Spleen (tissue), 11 donors: ENCODE data around the gene DDTL. TPM values are rescaled to one million over a fixed set of nuclear protein-coding genes. Genes with fewer than 3 reads are reported as not detected.
"Not testable (repeated sequence)": the region's sequence is repeated elsewhere in the genome, so short reads cannot be mapped to it uniquely, and the experiment has no call there.

Experiments
- DNase-seq: peaks from one replicate; pipeline ENCODE4 v3.0.0-alpha.2; 2020
- H3K27ac ChIP-seq, 8 donors: fragments of 200-600 bp; sonication (generic) in 7 of 8; 1 replicate in 4 of 8; 2 replicates in 4 of 8; pipeline versions ENCODE4 v1.5.0 to v1.8.0; 2016 to 2021; ENCODE audit warnings: inconsistent platforms in 4 of 8, mild to moderate bottlenecking in 4 of 8, moderate library complexity in 1 of 8
- H3K27me3 ChIP-seq, 7 donors: fragments of 200-600 bp; sonication (generic) in 6 of 7; replicated peaks in 1 of 7; 1 replicate in 4 of 7; 2 replicates in 3 of 7; pipeline versions ENCODE4 v1.5.0 to v1.8.0; 2016 to 2021; ENCODE audit warnings: inconsistent platforms in 3 of 7, mild to moderate bottlenecking in 1 of 7
- H3K36me3 ChIP-seq, 6 donors: fragments of 200-600 bp; sonication (generic) in 5 of 6; 1 replicate in 4 of 6; 2 replicates in 2 of 6; pipeline versions ENCODE4 v1.5.0 to v1.8.0; 2016 to 2021; ENCODE audit warnings: inconsistent platforms in 2 of 6
- H3K4me1 ChIP-seq, 6 donors: fragments of 200-600 bp; sonication (generic) in 5 of 6; 1 replicate in 3 of 6; 2 replicates in 3 of 6; pipeline versions ENCODE4 v1.5.0 to v1.8.0; 2016 to 2021; ENCODE audit warnings: inconsistent platforms in 3 of 6
- H3K4me3 ChIP-seq, 8 donors: fragments of 200-600 bp; sonication (generic) in 7 of 8; 1 replicate in 4 of 8; 2 replicates in 4 of 8; pipeline versions ENCODE4 v1.5.0 to v1.8.0; 2016 to 2021; ENCODE audit warnings: inconsistent platforms in 4 of 8, mild to moderate bottlenecking in 4 of 8, moderate library complexity in 2 of 8
- H3K9me3 ChIP-seq, 8 donors: fragments of 200-600 bp; sonication (generic) in 7 of 8; 1 replicate in 4 of 8; 2 replicates in 4 of 8; pipeline versions ENCODE4 v1.5.0 to v1.8.0; 2016 to 2021; ENCODE audit warnings: inconsistent platforms in 4 of 8
- POLR2A ChIP-seq, 3 donors: fragments of 450-650 bp; IDR thresholded peaks; one replicate each; pipeline ENCODE4 v1.5.1; 2017; ENCODE audit warnings: antibody characterized with exemption in 3 of 3, mild to moderate bottlenecking in 1 of 3
- POLR2AphosphoS5 ChIP-seq, 3 donors: sonication (generic); formaldehyde crosslinking; IDR thresholded peaks; one replicate each; pipeline ENCODE4 v1.5.1; 2017; ENCODE audit warnings: antibody characterized with exemption in 3 of 3
- WGBS, 5 donors: extraction: QIAGEN DNeasy Blood & Tissue Kit in 3 of 5; methylation state at CpG; one replicate each; pipeline versions ENCODE4 v1.1.5 to v1.1.7; 2013 to 2018; 5-methylcytosine and 5-hydroxymethylcytosine counted together
- intact Hi-C: fragments of 100-400 bp; cut with DNase I; formaldehyde crosslinking; loops from one replicate; pipeline ENCODE4 v1.15.0; 2023; ENCODE audit warnings: low total_unique reads
- polyA plus RNA-seq, 3 donors: library from polyadenylated mRNA; stranded (reverse); fragments of 200-250 nt; gene quantifications; one replicate each; pipeline ENCODE4 v1.2.1, GENCODE V29; 2013
- total RNA-seq, 7 donors: library from RNA; depleted of rRNA in 3 of 7; stranded (reverse); fragments of >200 nt in 3 of 7; fragmentation: NEBNext Ultra II Directional in 4 of 7; extraction: Animal tissue kit (Norgen Biotek cat#: 25700) in 4 of 7; gene quantifications; one replicate each; pipeline versions ENCODE4 v1.1.0 to v1.2.1, GENCODE V29; 2016 to 2021
- TF ChIP-seq, protein P1 (sequence below), 11 experiments: fragments of 200-600 bp in 7 of 11; fragments of 450-650 bp in 4 of 11; sonication (generic) in 4 of 11; IDR thresholded peaks in 8 of 11; conservative IDR thresholded peaks in 3 of 11; 1 replicate in 7 of 11; 2 replicates in 4 of 11; pipeline versions ENCODE4 v1.4.0 to v1.8.0; 2016 to 2021; ENCODE audit warnings: antibody characterized with exemption in 11 of 11, inconsistent platforms in 4 of 11, mild to moderate bottlenecking in 1 of 11
- donor health status: healthy with polysubstance abuse.
- donor health status: DM: no; HTN: no; CAD: no; lungs with moderate emphysema.
- donor health status: DM: no; HTN: no; CAD: no.
- donor health status: Bipolar disorder and iron deficiency.
- donor health status: healthy.
- donor health status: DM: no; HTN: no; CAD: no.
- donor health status: DM: yes; HTN: yes; CAD: no.

Gene DDTL
- total and polyA plus RNA-seq, 10 donors = 1.0 to 5.0 (median 2.3) TPM; not detected in 1

DNA sequence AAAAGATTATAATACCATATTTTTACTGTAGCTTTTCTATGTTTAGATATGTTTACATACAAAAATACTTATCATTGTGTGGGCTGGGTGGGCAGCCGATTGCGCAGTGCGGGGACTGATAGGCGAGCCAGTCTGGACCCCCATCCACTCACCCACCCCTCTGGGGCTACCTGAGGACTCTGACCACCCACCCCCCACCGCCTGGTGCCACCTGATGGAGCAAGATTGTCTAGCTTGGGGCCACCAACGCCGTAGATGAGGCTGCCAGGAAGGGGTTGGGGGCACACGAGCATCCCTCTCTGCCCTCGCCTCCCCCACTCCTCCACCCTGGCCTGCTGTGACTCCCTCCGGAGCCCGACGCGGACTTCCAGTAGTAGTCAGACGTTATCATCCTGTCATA, 40.1 kb upstream of the DDTL start:
- 72 to 82% (median 78%) methylated on average over 14 of the region's 14 CpGs for WGBS, 5 donors
- Histone ChIP-seq H3K9me3 (peaks cover 0 to 36% (median 25%) of the 10 kb centered on the region in 8 donors), H3K27ac (no peak overlapping the region), H3K36me3 (peaks cover 0 to 100% (median 15%) of the 10 kb centered on the region in 6 donors), H3K4me1 (peaks cover 0 to 15% (median 0%) of the 10 kb centered on the region in 6 donors), H3K27me3 (no peaks in the 10 kb centered on the region), H3K4me3 (no peak overlapping the region)
- TF ChIP-seq POLR2AphosphoS5 (IDR thresholded peaks at IDR 0.05) (no peak), POLR2A (IDR thresholded peaks at IDR 0.05) (no peak)
- TF ChIP-seq, protein P1, sequence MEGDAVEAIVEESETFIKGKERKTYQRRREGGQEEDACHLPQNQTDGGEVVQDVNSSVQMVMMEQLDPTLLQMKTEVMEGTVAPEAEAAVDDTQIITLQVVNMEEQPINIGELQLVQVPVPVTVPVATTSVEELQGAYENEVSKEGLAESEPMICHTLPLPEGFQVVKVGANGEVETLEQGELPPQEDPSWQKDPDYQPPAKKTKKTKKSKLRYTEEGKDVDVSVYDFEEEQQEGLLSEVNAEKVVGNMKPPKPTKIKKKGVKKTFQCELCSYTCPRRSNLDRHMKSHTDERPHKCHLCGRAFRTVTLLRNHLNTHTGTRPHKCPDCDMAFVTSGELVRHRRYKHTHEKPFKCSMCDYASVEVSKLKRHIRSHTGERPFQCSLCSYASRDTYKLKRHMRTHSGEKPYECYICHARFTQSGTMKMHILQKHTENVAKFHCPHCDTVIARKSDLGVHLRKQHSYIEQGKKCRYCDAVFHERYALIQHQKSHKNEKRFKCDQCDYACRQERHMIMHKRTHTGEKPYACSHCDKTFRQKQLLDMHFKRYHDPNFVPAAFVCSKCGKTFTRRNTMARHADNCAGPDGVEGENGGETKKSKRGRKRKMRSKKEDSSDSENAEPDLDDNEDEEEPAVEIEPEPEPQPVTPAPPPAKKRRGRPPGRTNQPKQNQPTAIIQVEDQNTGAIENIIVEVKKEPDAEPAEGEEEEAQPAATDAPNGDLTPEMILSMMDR (IDR thresholded peaks at IDR 0.05 in 8 of 11, conservative IDR thresholded peaks at IDR 0.05 in 3 of 11) = no peak
- intact Hi-C loops = no loop called here
- DNase-seq = no peak

DNA sequence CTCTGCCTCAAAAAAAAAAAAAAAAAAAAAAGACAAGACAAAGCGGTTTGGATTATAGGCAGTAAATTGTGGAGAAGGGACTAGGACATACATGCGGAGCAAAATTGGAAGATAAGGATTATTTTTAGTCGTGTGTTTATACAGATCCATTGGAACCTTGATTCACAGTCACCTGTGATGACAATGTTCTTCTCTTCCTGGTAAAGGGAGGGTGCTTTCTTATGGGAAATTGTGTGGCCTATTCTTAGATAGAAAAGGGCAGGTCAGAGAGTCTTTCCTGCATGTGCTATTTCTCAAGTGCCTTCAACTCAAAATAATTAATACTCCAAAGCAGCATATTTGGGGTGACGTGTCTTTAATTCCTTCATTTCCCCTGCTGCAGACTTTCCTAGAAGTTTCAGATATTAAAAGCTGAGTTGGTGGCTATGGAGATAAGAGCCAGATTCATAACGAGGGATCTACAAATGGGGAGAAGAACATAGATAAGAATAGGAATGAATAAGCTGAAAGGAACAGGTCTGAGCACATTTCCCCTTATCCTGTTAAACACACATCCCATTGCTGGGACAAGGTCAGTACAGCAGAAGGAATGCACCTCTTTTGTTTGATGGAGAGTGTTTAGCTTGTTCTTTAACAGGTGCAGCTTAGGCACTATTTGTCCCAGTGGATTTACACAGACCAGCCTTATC, 28.2 kb upstream of the DDTL start:
- Histone ChIP-seq H3K36me3 (no peaks in the 10 kb centered on the region), H3K4me3 (no peak overlapping the region), H3K9me3 (no peaks in the 10 kb centered on the region), H3K4me1 (no peaks in the 10 kb centered on the region), H3K27ac (peak overlapping the region in 4 of 8 donors; percentile 18 to 51 (median 22)), H3K27me3 (no peaks in the 10 kb centered on the region)
- WGBS, 5 donors = 65 to 84% (median 72%) methylated on average over 5 of the region's 5 CpGs
- DNase-seq = no peak
- TF ChIP-seq POLR2A (IDR thresholded peaks at IDR 0.05) (no peak), POLR2AphosphoS5 (IDR thresholded peaks at IDR 0.05) (no peak)
- TF ChIP-seq, protein P1 (IDR thresholded peaks at IDR 0.05 in 8 of 11, conservative IDR thresholded peaks at IDR 0.05 in 3 of 11) = no peak
- intact Hi-C loops = no loop called here

DNA sequence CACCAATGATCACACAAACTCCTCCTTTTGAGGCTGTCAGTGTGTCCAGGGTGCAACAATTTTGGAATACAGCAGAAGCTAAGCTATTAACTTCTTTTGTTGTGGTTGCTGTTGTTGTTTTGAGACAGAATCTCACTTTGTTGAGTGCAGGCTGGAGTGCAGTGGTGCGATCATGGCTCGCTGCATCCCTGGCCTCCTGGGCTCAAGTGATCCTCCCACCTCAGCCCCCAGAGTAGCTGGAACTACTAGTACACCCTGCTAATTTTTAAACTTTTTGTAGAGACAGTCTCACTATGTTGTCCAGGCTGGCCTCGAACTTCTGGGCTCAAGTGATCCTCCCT, 27.7 kb upstream of the DDTL start:
- WGBS, 5 donors = 60 to 92% (median 72%) methylated on average over 3 of the region's 3 CpGs
- no peaks in the 10 kb centered on the region for H3K27me3 ChIP-seq
- DNase-seq = no peak
- no peaks in the 10 kb centered on the region for H3K4me1 ChIP-seq
- no peaks in the 10 kb centered on the region for H3K36me3 ChIP-seq
- intact Hi-C loops = no loop called here
- TF ChIP-seq POLR2AphosphoS5 (IDR thresholded peaks at IDR 0.05) = no peak
- no peak for TF ChIP-seq POLR2A (IDR thresholded peaks at IDR 0.05)
- TF ChIP-seq, protein P1 (IDR thresholded peaks at IDR 0.05 in 8 of 11, conservative IDR thresholded peaks at IDR 0.05 in 3 of 11) = no peak
- peak overlapping the region in 4 of 8 donors; percentile 18 to 51 (median 22) for H3K27ac ChIP-seq
- H3K4me3 ChIP-seq = no peak overlapping the region
- no peaks in the 10 kb centered on the region for H3K9me3 ChIP-seq

DNA sequence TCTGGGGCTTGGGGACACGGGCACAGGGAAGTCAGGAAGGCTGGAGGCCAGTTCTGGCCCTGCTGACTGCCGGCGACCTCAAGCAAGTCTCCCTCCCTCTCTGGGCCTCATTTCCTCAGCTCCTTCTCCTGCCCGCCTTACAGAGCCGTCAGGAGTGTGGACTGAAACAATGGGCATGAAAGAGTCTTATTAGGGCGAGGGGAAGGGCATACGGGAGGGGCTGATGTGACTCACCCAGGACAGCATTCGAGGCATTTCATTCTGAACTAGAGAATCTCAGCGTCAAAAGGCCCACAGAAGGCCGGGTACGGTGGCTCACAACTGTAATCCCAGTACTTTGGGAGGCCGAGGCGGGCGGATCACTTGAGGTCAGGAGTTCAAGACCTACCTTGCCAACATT, 26.5 kb upstream of the DDTL start:
- intact Hi-C loops, H3K4me1 ChIP-seq, H3K27ac ChIP-seq, H3K9me3 ChIP-seq, H3K4me3 ChIP-seq, H3K27me3 ChIP-seq, DNase-seq, H3K36me3 ChIP-seq: not testable (repeated sequence)
- 73 to 85% (median 80%) methylated on average over 3 to 6 of the region's 14 CpGs; no CpG with 5 or more reads in 2 of the 5 donors for WGBS, 5 donors

DNA sequence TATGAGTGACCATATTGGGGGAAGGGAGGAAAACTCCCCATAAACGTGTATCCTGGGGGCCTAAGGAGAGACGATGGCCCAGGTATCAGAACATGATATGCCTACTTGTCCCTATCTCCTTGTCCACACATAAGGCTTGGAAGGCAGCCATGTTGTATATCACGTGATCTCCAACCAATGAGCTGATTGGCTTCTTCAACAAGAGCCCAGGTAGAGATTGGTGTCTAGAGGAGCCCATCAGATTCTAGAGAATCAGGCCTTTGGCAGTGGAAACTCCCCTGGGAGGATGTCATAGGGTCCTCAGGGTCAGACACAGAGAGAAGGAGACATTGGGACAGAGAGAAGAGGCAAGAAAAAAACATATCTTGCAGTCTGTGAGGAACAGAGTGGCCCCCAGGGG, 19.3 kb upstream of the DDTL start:
- H3K4me1 ChIP-seq, H3K4me3 ChIP-seq, H3K36me3 ChIP-seq, DNase-seq, H3K27me3 ChIP-seq, intact Hi-C loops, H3K27ac ChIP-seq, H3K9me3 ChIP-seq: not testable (repeated sequence)
- 0 to 84% (median 71%) methylated on average over 1 to 3 of the region's 3 CpGs for WGBS, 5 donors

DNA sequence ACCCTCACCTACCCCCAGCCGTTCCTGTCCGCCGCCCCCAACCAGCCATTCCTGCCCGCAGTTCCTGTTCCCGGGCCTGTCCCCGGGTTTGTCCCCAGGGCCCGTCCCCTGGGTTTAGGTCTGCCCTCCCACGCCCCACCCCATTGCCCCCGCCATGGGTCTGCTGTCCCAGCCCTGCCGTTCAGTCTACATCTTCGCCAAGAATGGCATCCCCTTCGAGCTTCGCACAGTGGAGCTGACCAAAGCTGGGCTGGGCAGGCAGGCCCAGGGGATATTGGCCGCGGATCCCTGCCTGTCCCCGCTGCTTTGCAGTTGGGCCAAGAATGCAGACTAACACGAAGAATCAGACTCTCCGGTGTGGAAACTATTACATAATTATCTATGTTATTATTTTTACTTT, 16.9 kb upstream of the DDTL start:
- intact Hi-C loops, H3K9me3 ChIP-seq, H3K27ac ChIP-seq, H3K4me1 ChIP-seq, H3K4me3 ChIP-seq, H3K27me3 ChIP-seq, H3K36me3 ChIP-seq, DNase-seq: not testable (repeated sequence)
- 74 to 93% (median 88%) methylated on average over 15 to 18 of the region's 18 CpGs for WGBS, 5 donors

DNA sequence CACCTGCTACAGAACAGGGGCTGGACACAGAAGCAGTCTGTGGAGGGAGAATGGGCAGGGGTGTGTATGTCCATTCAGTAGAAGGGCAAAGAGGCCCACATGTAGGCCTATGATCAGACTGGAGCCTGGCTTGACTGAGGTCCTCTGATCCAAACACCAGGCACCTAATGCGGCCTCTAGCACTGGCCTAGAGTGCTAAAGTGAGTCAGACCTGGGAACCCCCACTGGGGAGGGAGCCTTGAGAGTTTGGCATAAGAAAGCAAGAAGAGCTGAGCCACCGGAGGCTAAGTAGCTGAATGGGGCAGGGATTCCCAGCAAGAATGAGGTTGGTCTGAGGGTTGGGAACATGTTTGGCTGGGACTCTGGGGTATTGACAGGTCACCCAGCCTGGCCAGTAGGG, 15.3 kb upstream of the DDTL start:
- H3K4me3 ChIP-seq, H3K27me3 ChIP-seq, H3K27ac ChIP-seq, H3K4me1 ChIP-seq, intact Hi-C loops, H3K9me3 ChIP-seq, DNase-seq, H3K36me3 ChIP-seq: not testable (repeated sequence)
- 76 to 90% (median 84%) methylated on average over 2 of the region's 2 CpGs for whole genome bisulfite sequencing, 5 donors

DNA sequence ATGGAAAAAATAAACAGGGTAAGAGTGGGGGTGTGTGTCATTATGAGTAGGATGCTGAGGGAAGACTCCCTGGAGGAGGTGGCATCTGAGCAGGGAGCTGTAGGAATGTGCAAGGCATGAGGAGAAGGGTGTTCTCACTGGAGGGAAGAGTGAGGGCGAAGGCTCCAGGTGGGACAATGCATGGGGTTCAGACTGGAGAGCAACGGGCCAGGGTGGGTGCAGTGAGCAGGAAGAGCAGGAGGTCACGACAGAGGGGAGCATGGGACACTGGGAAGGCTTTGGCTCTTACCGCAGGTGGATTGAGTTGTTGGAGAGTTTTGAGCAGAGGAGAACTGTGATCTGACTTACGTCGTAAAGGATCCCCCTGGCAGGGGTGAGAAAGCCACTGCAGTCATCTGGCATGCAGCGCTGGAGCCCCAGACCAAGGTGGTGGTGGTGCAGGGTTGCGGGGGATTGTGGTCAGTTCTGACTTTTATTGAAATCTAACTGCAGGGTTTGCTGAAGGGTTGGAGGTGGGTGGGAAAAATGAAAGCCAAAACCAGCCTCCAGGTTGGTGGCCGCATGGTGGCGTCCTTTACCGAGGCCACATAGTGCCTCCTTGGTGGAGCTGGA, 13.8 kb upstream of the DDTL start:
- H3K9me3 ChIP-seq, intact Hi-C loops, H3K4me3 ChIP-seq, H3K36me3 ChIP-seq, H3K27ac ChIP-seq, H3K27me3 ChIP-seq, H3K4me1 ChIP-seq, DNase-seq: not testable (repeated sequence)
- WGBS, 5 donors = 71 to 75% (median 72%) methylated on average over 8 to 11 of the region's 11 CpGs
